Skeletal muscle cell (primary cell): ENCODE data around the gene FBXO10.
A peak's percentile ranks its signal among the peaks of the same experiment; 100 is the strongest.

Source experiments
- DNase-seq: peaks from one replicate; pipeline ENCODE4 v3.0.0-alpha.2; 2010; ENCODE audit warnings: low read depth
- H3K4me3 ChIP-seq: 2 replicates; pipeline ENCODE4 v1.5.1; 2011; ENCODE audit warnings: low read depth, mild to moderate bottlenecking, control low read depth, low read length, moderate library complexity

Gene FBXO10

DNA sequence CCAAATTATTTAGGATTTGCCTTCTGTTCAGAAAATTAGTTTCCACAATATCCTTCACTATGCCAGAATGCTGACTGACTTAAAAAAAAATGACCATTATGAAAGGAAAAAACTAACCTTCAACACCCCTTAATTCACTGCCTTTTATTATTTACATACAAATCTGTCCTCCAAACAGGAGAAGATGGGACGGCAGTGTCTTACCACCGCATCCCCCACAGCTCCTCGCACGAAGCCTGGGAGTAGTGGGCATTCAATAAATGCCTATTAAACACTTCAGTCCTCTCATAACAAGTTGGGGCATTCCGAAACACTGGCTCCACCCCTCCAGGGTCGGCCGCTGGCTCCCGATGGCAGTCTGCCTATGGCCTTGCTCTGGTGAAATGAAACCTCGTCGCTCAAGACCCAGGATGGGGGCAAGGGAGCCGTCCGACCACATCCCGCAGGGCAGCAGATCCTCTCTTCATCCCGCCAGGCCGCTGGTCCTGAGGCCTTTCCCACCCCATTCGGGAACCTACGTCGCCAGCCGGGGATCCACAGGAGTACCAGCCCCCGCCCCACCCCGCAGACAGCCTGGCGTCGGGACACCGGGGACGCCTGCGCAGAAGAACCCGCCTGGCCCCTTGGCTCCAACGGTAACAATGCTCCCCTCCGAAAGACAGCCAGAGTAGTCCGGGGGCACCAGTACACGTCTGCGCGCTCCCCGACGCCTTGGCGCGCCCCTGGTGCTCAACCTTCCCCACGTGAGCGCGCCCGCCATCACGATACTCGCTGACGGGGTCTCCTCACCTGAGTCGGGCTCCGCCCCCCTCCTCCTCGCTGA lies 111.5 kb downstream of the FBXO10 start:
- H3K4me3 ChIP-seq = peak overlapping the region; percentile 94
- DNase-seq = peak; percentile 14

DNA sequence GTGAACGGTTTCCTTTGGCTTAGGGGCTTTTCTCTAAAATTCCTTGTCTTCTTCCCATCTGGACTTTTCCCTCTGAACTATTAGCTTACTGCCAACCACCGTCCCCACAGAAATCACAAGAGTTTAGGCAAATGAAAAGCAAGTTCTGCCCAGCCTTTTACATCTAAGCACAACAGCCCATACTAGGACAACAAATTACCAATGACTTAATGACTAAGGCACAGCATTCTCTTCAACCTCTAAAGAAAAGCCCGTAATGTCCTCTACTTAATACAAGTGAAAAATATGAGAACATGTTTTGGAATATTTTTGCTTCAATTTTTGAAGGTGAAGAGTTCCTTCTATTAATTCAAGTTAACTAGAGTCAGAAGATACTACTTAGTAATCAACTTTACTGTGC lies 112.2 kb downstream of the FBXO10 start:
- DNase-seq = no peak
- peak overlapping the region; percentile 94 for H3K4me3 ChIP-seq
